ENCODE data around the gene KIF23. TPM values are rescaled to one million over a fixed set of nuclear protein-coding genes. Genes with fewer than 3 reads are reported as not detected.
"Not testable (repeated sequence)": the region's sequence is repeated elsewhere in the genome, so short reads cannot be mapped to it uniquely, and the experiment has no call there.

The KIF23 gene
- polyA plus RNA-seq, 3 donors = 1.5 to 8.1 (median 1.8) TPM

- Histone ChIP-seq H3K27me3 (ENCODE audit: control insufficient read depth in 2 of 2, insufficient read depth in 2 of 2, low read length in 2 of 2) (no peaks in the 10 kb centered on the region), H3K79me2 (ENCODE audit: insufficient read depth, low read length) (no peaks in the 10 kb centered on the region), H4K20me1 (ENCODE audit: insufficient read depth, low read length) (no peaks in the 10 kb centered on the region), H2AFZ (ENCODE audit: insufficient read depth, low read depth, low read length, poor library complexity, severe bottlenecking) (no peak overlapping the region), H3K4me1 (ENCODE audit: control insufficient read depth in 1 of 2, insufficient read depth in 2 of 2, low read length in 2 of 2) (no peaks in the 10 kb centered on the region), H3K4me2 (replicated peaks; ENCODE audit: extremely low read depth, low read length, poor library complexity, severe bottlenecking) (no peak overlapping the region), H3K9ac (ENCODE audit: insufficient read depth, low read length, poor library complexity, severe bottlenecking) (no peak overlapping the region), H3K4me3 (replicated peaks in 1 of 3; ENCODE audit: low read depth in 2 of 3, low read length in 3 of 3) (no peak overlapping the region), H3K36me3 (replicated peaks in 1 of 2; ENCODE audit: control insufficient read depth in 1 of 2, insufficient read depth in 2 of 2, low read length in 2 of 2) (no peaks in the 10 kb centered on the region), H3K27ac (ENCODE audit: low read depth in 1 of 2, low read length in 2 of 2) (no peak overlapping the region), H3K9me3 (replicated peaks in 1 of 2; ENCODE audit: control insufficient read depth in 1 of 2, insufficient read depth in 1 of 2, low read length in 2 of 2) (no peaks in the 10 kb centered on the region)
- Mint-ChIP-seq H3K9me3 (no peaks in the 10 kb centered on the region), H3K27ac (no peak overlapping the region), H3K4me1 (no peaks in the 10 kb centered on the region), H3K27me3 (ENCODE audit: low read depth in 3 of 3) (peaks cover 0 to 7% (median 4%) of the 10 kb centered on the region in 3 donors), H3K36me3 (no peaks in the 10 kb centered on the region), H3K4me3 (no peak overlapping the region)
- intact Hi-C loops (cut with micrococcal nuclease) = no loop called here
- TF ChIP-seq CTCF (IDR thresholded peaks at IDR 0.05) = no peak
- WGBS (ENCODE audit: insufficient coverage) = 98% methylated on average over 8 of the region's 10 CpGs
- DNase-seq = no peak
Observed at GRCh38 chr15:69380726-69381105, 33.4 kb upstream of the KIF23 start.

- H3K9ac ChIP-seq (ENCODE audit: insufficient read depth, low read length, poor library complexity, severe bottlenecking); H3K4me3 Mint-ChIP-seq; DNase-seq; intact Hi-C loops (cut with micrococcal nuclease); H3K27ac ChIP-seq (ENCODE audit: low read depth in 1 of 2, low read length in 2 of 2); H4K20me1 ChIP-seq (ENCODE audit: insufficient read depth, low read length); H3K4me2 ChIP-seq (replicated peaks; ENCODE audit: extremely low read depth, low read length, poor library complexity, severe bottlenecking); H3K27ac Mint-ChIP-seq; H3K79me2 ChIP-seq (ENCODE audit: insufficient read depth, low read length); H3K9me3 Mint-ChIP-seq; H3K36me3 ChIP-seq (replicated peaks in 1 of 2; ENCODE audit: control insufficient read depth in 1 of 2, insufficient read depth in 2 of 2, low read length in 2 of 2); H3K9me3 ChIP-seq (replicated peaks in 1 of 2; ENCODE audit: control insufficient read depth in 1 of 2, insufficient read depth in 1 of 2, low read length in 2 of 2); H3K4me1 Mint-ChIP-seq; H3K27me3 ChIP-seq (ENCODE audit: control insufficient read depth in 2 of 2, insufficient read depth in 2 of 2, low read length in 2 of 2); H3K36me3 Mint-ChIP-seq; H2AFZ ChIP-seq (ENCODE audit: insufficient read depth, low read depth, low read length, poor library complexity, severe bottlenecking); H3K27me3 Mint-ChIP-seq (ENCODE audit: low read depth in 3 of 3); H3K4me3 ChIP-seq (replicated peaks in 1 of 3; ENCODE audit: low read depth in 2 of 3, low read length in 3 of 3); H3K4me1 ChIP-seq (ENCODE audit: control insufficient read depth in 1 of 2, insufficient read depth in 2 of 2, low read length in 2 of 2): not testable (repeated sequence)
- WGBS (ENCODE audit: insufficient coverage) = 95% methylated on average over 9 of the region's 10 CpGs
Observed at GRCh38 chr15:69382176-69382575, 32.0 kb upstream of the KIF23 start.

GRCh38 chr15:69384066-69384465 lies 30.1 kb upstream of the KIF23 start:
- 95% methylated on average over 4 of the region's 18 CpGs for WGBS (ENCODE audit: insufficient coverage)
- H2AFZ ChIP-seq (ENCODE audit: insufficient read depth, low read depth, low read length, poor library complexity, severe bottlenecking); H3K4me1 Mint-ChIP-seq; H3K4me3 Mint-ChIP-seq; H3K9me3 ChIP-seq (replicated peaks in 1 of 2; ENCODE audit: control insufficient read depth in 1 of 2, insufficient read depth in 1 of 2, low read length in 2 of 2); H3K27ac Mint-ChIP-seq; H4K20me1 ChIP-seq (ENCODE audit: insufficient read depth, low read length); H3K79me2 ChIP-seq (ENCODE audit: insufficient read depth, low read length); H3K27ac ChIP-seq (ENCODE audit: low read depth in 1 of 2, low read length in 2 of 2); intact Hi-C loops (cut with micrococcal nuclease); H3K4me1 ChIP-seq (ENCODE audit: control insufficient read depth in 1 of 2, insufficient read depth in 2 of 2, low read length in 2 of 2); H3K4me2 ChIP-seq (replicated peaks; ENCODE audit: extremely low read depth, low read length, poor library complexity, severe bottlenecking); H3K27me3 Mint-ChIP-seq (ENCODE audit: low read depth in 3 of 3); H3K27me3 ChIP-seq (ENCODE audit: control insufficient read depth in 2 of 2, insufficient read depth in 2 of 2, low read length in 2 of 2); H3K9me3 Mint-ChIP-seq; DNase-seq; H3K4me3 ChIP-seq (replicated peaks in 1 of 3; ENCODE audit: low read depth in 2 of 3, low read length in 3 of 3); H3K36me3 Mint-ChIP-seq; H3K36me3 ChIP-seq (replicated peaks in 1 of 2; ENCODE audit: control insufficient read depth in 1 of 2, insufficient read depth in 2 of 2, low read length in 2 of 2); H3K9ac ChIP-seq (ENCODE audit: insufficient read depth, low read length, poor library complexity, severe bottlenecking): not testable (repeated sequence)
